Measurements from ENCODE around the gene MZT1.

DNA sequence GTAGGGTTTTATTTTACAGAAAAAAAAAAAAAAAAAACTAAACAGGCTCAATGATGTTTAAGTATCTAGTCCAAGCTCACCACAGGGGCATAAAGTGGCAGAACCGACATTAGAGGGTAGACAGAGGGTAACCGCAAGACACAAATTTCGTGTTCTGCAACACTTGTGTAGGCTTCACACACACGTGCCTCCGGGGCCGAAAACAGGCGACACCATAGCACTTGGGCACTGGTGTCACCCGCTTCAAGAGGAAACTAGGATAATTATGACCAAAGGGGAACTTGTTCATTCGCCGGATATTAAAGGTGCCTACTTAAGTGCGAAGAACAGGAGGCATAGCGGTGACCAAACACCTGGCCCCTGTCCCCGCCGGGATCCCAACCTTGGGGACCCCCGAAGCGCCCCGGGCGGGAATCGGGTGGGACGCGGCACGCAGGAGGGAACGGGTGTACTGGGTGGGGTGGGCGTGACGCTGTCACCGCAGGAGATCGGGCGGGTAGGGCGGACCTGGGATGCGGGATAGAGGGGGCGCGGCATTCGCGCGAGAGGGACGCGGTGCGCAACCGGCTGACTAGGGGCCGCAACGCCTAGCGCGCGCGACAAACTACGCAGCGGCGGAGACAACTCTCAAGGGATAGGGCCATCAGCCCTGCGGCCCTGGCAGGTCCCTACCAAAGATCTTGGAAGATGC lies 558 bp downstream of the MZT1 start:
- TF ChIP-seq RXRA (IDR thresholded peaks at IDR 0.05): no peak
- TF ChIP-seq TAF1 (conservative IDR thresholded peaks at IDR 0.05): no peak
- TF ChIP-seq JUND (IDR thresholded peaks at IDR 0.05): no peak
- TF ChIP-seq, protein P1, sequence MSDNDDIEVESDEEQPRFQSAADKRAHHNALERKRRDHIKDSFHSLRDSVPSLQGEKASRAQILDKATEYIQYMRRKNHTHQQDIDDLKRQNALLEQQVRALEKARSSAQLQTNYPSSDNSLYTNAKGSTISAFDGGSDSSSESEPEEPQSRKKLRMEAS (IDR thresholded peaks at IDR 0.05): no peak
- TF ChIP-seq, protein P2, sequence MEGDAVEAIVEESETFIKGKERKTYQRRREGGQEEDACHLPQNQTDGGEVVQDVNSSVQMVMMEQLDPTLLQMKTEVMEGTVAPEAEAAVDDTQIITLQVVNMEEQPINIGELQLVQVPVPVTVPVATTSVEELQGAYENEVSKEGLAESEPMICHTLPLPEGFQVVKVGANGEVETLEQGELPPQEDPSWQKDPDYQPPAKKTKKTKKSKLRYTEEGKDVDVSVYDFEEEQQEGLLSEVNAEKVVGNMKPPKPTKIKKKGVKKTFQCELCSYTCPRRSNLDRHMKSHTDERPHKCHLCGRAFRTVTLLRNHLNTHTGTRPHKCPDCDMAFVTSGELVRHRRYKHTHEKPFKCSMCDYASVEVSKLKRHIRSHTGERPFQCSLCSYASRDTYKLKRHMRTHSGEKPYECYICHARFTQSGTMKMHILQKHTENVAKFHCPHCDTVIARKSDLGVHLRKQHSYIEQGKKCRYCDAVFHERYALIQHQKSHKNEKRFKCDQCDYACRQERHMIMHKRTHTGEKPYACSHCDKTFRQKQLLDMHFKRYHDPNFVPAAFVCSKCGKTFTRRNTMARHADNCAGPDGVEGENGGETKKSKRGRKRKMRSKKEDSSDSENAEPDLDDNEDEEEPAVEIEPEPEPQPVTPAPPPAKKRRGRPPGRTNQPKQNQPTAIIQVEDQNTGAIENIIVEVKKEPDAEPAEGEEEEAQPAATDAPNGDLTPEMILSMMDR (IDR thresholded peaks at IDR 0.05; ENCODE audit: low read depth, low read length, missing input control): no peak

All from liver (tissue), 3 donors.